Lung (tissue), 12 donors: ENCODE data around the gene GNS. TPM values are rescaled to one million over a fixed set of nuclear protein-coding genes. Genes with fewer than 3 reads are reported as not detected.

Experiments used
- ATAC-seq: fragments of 200-7000 bp; cut with Tn5 transposase; one replicate; pipeline ENCODE4 v1.9.1; 2020; ENCODE audit warnings: moderate number of reproducible peaks; ENCODE audit not compliant: insufficient read depth, low FRiP score
- DNase-seq, 3 donors: peaks; one replicate each; pipeline ENCODE4 v3.0.0-alpha.2; 2013 to 2017
- H3K27ac ChIP-seq, 2 donors: one replicate each; pipeline ENCODE4 v1.5.1; 2013; ENCODE audit warnings: mild to moderate bottlenecking in 2 of 2, moderate library complexity in 2 of 2, control low read depth in 1 of 2, inconsistent platforms in 1 of 2, low read depth in 1 of 2, low read length in 1 of 2
- H3K27me3 ChIP-seq, 3 donors: one replicate each; pipeline ENCODE4 v1.5.1; 2013; ENCODE audit warnings: low read length in 2 of 3; ENCODE audit not compliant: control insufficient read depth in 3 of 3, insufficient read depth in 3 of 3
- H3K36me3 ChIP-seq, 4 donors: one replicate each; pipeline ENCODE4 v1.5.1; 2013; ENCODE audit warnings: low read length in 4 of 4, mild to moderate bottlenecking in 1 of 4, moderate library complexity in 1 of 4; ENCODE audit not compliant: control insufficient read depth in 4 of 4, insufficient read depth in 4 of 4
- H3K4me1 ChIP-seq, 5 donors: one replicate each; pipeline ENCODE4 v1.5.1; 2013; ENCODE audit warnings: low read length in 5 of 5, mild to moderate bottlenecking in 2 of 5, moderate library complexity in 1 of 5; ENCODE audit not compliant: control insufficient read depth in 5 of 5, insufficient read depth in 5 of 5
- H3K4me3 ChIP-seq: one replicate; pipeline ENCODE4 v1.5.1; 2013; ENCODE audit warnings: mild to moderate bottlenecking, control low read depth, moderate library complexity
- H3K9ac ChIP-seq, 2 donors: one replicate each; pipeline ENCODE4 v1.5.1; 2013; ENCODE audit warnings: low read length in 2 of 2, control low read depth in 1 of 2; ENCODE audit not compliant: insufficient read depth in 1 of 2
- H3K9me3 ChIP-seq, 4 donors: one replicate each; pipeline ENCODE4 v1.5.1; 2013; ENCODE audit warnings: low read length in 3 of 4, mild to moderate bottlenecking in 1 of 4, moderate library complexity in 1 of 4; ENCODE audit not compliant: control insufficient read depth in 4 of 4, insufficient read depth in 3 of 4
- CTCF ChIP-seq: IDR thresholded peaks from 2 replicates; pipeline ENCODE4 v1.5.1; 2012; ENCODE audit warnings: mild to moderate bottlenecking; ENCODE audit errors: control extremely low read depth, extremely low read depth
- WGBS, 2 donors: extraction: QIAGEN DNeasy Blood & Tissue Kit; methylation state at CpG; one replicate each; pipeline ENCODE4 v1.1.7; 2013; 5-methylcytosine and 5-hydroxymethylcytosine counted together
- polyA plus RNA-seq, 2 donors: library from polyadenylated mRNA; stranded (reverse); fragments of 200-250 nt; gene quantifications; one replicate each; pipeline ENCODE4 v1.2.1, GENCODE V29; 2013
- total RNA-seq, 2 donors: library from RNA; depleted of rRNA in 1 of 2; stranded (reverse); fragments of >200 nt in 1 of 2; gene quantifications; one replicate each; pipeline ENCODE4 v1.2.1, GENCODE V29; 2014 to 2021
- donor health status: control.
- donor health status: control.
- donor health status: Bipolar disorder and iron deficiency.
- donor health status: healthy.
- donor health status: DM: yes; HTN: yes; CAD: no.

GNS gene
- total and polyA plus RNA-seq, 4 donors = 27.6 to 149 (median 139) TPM

GRCh38 chr12:64745980-64746379, 13.2 kb downstream of the GNS start:
- DNase-seq (no peak), ATAC-seq (no peak)
- Histone ChIP-seq H3K4me1 (peaks cover 0 to 4% (median 0%) of the 10 kb centered on the region in 5 donors), H3K27me3 (no peaks in the 10 kb centered on the region), H3K9ac (no peak overlapping the region), H3K4me3 (no peak overlapping the region), H3K27ac (no peak overlapping the region), H3K36me3 (peaks cover 17 to 46% (median 40%) of the 10 kb centered on the region in 4 donors), H3K9me3 (no peaks in the 10 kb centered on the region)
- WGBS, 2 donors = 94 to 98% methylated on average over 2 of the region's 2 CpGs
- no peak for TF ChIP-seq CTCF

GRCh38 chr12:64745259-64745807, 13.9 kb downstream of the GNS start:
- Histone ChIP-seq H3K9ac (no peak overlapping the region), H3K27ac (no peak overlapping the region), H3K27me3 (no peaks in the 10 kb centered on the region), H3K9me3 (no peaks in the 10 kb centered on the region), H3K4me1 (peaks cover 0 to 4% (median 0%) of the 10 kb centered on the region in 5 donors), H3K36me3 (peaks cover 15 to 44% (median 37%) of the 10 kb centered on the region in 4 donors), H3K4me3 (no peak overlapping the region)
- TF ChIP-seq CTCF = no peak
- 85 to 88% methylated on average over 7 of the region's 7 CpGs for WGBS, 2 donors
- DNase-seq = no peak
- ATAC-seq = no peak

- no peaks in the 10 kb centered on the region for H3K9me3 ChIP-seq
These were observed 14.6 kb downstream of the GNS start for GRCh38 chr12:64744422-64745258.

More at GRCh38 chr12:64744422-64745258, 14.6 kb downstream of the GNS start:
- peaks cover 16 to 43% (median 40%) of the 10 kb centered on the region in 4 donors for H3K36me3 ChIP-seq
- no peak overlapping the region for H3K27ac ChIP-seq
- no peak overlapping the region for H3K4me3 ChIP-seq
- H3K9ac ChIP-seq = no peak overlapping the region
- 61 to 86% methylated on average over 5 of the region's 5 CpGs for WGBS, 2 donors
- no peaks in the 10 kb centered on the region for H3K27me3 ChIP-seq
- DNase-seq (no peak), ATAC-seq (peak; percentile 22)
- peaks cover 0 to 4% (median 0%) of the 10 kb centered on the region in 5 donors for H3K4me1 ChIP-seq
- no peak for TF ChIP-seq CTCF
